GM21390 (cell line): ENCODE data around the gene BMP7.

Source experiments
- ATAC-seq: cut with Tn5 transposase; IDR thresholded peaks from one replicate; pipeline ENCODE4 v1.9.1; 2021; ENCODE audit not compliant: unreplicated experiment

BMP7 gene

DNA sequence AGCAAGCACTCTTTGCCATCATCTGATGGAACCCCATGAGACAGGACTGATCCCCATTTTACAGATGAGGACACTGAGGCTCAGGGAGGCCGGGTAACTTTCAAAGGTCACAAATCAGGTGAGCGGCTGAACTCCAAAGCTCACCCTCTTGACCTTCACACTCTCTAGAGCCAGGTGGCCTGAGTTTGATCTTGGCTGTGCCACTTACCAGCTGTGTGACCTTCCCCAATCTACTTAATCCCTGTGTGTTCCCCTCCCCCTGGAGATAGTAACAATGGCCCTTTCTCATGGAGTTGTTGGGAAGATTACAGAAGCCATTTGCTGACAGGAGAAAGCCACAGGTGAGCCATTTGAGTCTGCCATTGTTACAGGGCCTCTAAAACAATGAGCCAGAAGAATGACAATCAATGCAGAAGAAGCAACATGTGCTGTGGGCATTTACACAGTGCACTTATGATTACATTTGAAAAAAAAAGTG is 34.5 kb downstream of the BMP7 start:
- no peak for ATAC-seq

DNA sequence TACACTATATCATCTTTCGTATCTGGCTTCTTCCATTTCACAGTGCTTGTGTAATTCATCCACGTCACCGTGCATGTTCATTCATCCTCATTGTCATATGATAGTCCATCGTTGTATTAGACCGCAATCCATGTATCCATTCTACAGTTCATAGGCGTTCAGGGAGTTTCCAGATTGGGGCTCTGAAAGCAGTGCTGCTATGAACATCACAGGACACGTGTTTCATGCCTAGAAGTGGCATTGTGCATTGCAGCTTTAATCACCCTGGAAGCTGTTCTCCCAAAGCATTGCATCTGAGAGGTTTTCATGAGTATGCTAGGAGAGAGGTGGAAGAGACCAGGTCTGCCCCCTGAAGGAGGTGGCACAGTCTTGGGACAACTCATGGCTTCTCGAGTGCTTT is 35.3 kb downstream of the BMP7 start:
- ATAC-seq = no peak

DNA sequence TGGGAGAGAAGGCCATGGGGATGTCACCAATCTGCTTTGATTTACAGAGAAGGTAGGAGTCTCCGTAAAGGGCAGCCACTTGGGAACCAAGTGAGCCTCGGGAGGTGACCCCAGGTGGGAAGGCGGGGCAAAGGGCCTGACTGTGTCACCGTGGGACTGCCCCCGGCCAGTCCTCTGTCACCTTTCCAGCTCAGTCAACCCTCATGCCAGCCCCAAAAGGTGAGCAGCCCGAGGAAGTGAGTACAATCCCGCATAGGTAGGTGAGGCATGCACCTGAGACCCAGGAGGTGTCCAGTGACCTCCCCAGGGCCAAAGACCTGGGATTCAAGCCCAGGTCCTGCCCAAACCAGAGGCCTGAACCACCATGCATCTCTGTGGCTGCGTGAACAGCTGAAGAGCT is 36.2 kb downstream of the BMP7 start:
- no peak for ATAC-seq

DNA sequence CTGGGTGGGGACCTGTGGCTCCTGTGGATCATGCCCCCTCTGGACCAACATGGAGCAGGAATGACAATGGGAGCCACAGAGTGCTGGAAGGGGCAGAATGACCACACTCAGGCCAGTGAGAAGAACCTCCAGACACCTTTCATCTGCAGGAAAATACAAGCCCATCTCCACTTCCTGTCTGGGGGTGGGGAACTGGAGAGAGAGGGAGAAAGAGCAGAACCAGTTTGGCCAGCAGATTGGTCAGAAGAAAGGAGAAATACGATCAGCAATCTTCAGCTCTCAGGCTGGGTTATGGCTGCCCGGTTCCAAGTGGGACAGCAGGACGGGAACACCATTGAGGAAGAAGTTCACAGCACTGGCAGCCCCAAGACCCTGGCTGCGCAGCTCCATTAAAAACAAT is 37.0 kb downstream of the BMP7 start:
- ATAC-seq = no peak

DNA sequence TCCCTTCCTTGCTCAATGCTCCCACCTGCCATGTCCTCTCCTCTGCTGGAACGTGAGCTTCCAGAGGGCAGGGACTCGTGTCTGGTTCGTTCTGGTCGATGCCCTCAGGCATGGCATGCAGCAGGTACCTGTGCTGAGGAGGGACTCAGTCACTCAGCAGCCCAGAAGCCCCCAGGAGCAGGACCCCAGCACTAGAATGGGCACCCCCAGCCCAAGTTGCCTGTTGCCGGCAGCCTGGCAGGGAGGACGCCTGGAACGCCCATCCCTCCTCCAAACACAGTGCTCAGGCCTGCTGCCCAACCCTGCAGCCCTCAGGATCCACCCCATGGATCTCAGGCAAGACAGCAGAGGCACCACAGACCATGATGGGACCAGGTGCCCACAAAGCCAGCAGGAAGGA is 40.6 kb downstream of the BMP7 start:
- ATAC-seq = no peak

DNA sequence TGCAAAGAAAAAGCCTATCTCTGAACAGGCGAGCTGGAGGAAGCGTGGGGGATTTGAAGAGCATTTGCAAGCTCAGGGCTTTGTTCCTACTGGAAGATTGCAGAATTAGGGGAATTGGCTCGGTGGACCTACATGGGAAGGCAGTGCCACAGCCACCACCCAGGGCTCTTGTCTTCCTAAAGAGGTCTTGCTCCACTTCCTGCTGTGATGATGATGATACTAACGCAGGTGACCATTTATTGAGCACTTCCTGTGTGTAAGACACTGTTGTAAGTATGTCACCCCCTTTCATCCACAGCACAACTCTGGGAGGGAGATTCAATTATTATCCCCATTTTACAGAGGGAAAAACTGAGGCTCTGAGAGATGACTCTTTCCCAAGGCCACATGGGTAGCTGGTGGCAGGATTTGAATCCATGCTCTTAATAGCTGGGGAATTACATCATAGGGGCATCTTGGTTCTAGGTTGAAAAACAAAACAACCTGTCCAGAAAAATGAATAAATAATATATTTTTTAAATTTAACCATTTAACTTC is 41.2 kb downstream of the BMP7 start:
- ATAC-seq = no peak

DNA sequence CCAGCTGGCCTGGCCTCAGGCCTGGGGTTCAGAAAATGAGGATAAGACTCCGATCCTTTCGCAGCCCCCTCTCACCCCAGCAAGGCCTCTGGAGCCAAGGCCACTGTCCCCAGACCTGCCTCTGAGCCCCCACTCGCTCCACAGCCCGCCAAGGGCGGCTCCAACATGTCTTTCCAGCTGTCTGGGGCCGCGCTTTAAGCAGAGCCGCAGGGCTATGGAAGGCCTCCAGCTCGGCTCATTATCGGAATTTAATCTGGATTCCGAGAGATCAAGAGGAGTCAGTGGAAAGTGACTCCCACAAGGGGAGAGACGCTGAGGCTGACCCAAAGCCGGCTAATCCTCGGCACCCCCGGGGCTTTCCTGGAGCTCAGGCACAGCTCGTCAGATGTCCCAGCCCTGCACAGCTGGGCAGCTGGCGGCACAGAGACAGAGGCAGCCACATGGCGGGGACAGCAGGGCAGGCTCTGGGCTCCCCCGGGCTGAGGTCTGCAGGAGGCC is 41.8 kb downstream of the BMP7 start:
- no peak for ATAC-seq

DNA sequence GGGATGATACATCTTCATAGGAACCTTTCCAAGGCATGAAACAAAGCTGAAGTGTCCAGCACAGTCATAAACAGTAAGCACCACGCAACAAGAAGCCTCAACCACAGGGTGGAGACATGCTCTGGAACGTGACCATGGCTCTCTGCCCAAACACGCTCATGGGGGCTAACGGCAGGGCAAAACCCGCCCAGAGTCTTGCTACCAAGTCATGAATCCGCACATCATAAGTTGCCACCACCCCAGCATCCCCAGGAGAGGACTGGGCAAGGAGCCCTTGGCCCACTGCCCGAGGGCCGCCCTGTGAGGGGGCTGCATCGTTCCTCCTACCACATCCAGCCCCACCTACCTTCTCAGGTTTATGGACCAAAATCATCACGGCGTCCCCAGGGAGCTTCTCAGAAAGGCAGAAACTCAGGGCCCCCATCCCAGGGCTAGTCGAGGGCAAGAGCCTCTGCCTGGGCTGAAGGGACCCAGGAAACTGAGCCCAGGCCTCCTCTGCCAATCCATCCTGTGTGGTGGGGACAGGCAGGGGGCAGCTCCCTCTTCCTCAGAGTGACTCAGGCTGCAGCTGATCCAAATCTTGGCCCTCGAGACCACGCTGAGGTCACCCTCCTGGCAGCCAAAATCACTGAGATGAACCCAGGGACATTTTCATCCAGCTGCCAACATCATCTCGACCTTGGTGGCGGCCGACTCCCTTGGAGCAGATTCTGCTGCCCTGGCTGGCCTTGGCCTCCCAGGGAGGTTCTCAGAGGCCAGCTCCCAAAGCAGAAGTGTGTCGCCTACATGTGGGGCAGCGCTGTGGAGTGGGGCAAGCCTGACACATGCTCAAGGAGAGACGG is 42.6 kb downstream of the BMP7 start:
- no peak for ATAC-seq

DNA sequence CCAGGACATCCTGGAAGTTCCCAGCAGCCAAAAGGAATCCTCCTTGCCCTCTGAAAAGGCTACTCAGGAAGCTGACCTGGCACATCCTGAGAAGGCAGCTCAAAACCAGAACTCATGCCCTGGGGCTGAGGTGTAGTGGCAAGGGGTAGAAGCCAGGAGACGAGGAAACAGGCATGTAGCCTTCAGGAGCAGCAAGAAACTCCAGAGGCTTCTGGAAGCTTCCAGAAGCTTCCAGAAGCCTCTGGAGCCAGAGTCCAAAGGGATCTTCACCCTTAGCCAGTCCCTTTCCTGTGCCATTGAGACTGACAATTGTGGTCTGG is 43.9 kb downstream of the BMP7 start:
- ATAC-seq = no peak

DNA sequence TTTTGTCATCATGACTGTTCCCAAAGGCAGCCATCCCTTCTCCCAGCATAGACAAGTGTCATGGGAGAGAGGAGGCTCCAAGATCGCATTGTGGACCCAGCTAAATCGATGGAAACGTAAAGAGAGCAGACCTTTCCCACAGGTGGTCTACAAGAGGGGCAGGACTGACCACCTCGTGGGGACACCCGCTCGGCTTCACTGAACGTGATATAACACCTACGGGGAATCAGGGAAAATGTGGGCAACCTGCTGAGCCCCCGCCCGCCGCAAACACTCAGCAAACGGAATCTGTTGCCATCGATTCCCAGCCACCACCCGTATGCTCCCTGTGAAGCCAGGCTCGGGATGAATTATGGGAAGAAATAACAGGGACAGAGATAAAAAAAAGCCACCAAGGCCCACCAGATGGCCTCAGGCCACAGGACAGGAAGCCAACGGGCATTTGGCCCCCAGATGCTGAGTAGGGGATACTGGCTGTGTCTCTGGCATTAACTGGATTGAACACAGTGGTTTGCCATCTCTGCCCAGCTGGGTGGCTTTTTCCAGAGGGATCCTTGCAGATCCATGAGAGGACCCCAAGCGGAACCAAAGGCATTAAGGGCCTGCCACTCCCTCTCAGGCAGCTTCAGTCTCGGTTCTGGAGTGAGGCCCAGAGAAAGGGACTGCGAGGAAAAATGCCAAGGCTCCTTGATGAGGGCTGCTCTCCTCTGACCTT is 44.4 kb downstream of the BMP7 start:
- ATAC-seq = no peak

DNA sequence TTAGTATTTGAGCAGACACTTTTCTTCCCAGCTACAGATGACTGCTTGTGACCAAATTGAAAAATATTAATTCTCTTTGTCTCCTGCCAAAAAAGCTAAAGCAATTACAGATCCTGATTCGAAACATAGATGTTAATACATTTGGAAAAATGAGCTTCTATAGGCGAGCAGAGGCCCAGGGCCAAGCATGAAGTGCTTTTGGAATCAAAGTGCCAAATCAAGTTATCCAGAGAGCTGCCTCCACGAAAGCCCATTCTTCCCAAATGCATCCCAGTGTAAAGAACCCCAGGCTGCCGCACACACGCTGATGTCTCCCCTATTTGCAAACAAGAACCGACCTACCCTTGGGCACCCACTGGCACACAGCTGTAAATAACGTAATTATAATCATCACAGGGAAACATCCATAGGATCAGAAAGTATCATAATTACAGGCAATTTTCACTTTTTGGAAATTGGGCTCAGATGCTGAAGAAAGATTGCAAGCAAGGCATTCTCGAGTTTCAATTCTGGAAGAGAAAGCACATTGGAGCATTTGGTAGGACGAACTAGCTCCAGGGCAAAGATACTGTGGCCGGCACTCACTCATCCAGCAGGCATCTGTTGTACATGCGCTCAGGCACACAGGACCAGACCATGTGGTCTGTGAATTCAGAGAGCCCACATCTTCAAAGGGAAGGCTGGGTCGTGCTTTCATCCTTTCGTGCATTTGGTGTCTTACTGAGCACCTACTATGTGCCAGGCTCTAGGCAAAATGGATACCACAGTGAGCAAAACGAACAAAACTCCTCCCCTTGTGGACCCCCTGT is 45.9 kb downstream of the BMP7 start:
- ATAC-seq = no peak

DNA sequence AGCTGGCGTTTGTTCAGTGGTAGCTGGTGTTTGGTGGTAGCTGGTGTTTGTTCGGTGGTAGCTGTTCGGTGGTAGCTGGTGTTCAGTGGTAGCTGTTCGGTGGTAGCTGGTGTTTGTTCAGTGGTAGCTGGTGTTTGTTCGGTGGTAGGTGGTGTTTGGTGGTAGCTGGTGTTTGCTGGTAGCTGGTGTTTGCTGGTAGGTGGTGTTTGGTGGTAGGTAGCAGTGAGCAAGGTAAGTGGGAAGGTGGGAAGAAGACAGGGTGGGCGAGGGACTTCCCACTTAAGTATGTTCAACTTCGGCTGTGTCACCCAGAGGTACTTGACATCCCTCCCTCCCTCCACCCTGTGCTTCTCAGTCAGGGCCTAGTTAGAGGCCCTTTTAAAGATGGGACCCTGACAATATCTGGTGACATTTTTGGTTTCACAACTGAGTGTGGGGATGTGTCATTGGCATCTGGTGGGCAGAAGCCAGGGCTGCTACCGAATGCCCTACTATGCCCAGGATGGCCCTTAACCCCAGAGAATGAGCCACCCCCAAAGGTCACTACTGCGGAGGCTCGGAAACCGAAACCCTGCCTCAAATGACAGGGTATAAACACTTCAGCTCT is 47.3 kb downstream of the BMP7 start:
- ATAC-seq = no peak

DNA sequence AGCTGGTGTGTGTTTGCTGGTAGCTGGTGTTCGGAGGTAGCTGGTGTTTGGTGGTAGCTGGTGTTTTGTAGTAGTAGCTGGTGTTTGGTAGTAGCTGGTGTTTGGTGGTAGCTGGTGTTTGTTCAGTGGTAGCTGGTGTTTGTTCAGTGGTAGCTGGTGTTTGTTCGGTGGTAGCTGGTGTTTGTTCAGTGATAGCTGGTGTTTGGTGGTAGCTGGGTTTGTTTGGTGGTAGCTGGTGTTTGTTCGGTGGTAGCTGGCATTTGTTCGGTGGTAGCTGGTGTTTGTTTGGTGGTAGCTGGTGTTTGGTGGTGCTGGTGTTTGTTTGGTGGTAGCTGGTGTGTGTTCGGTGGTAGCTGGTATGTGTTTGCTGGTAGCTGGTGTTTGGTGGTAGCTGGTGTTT is 48.0 kb downstream of the BMP7 start:
- no peak for ATAC-seq

DNA sequence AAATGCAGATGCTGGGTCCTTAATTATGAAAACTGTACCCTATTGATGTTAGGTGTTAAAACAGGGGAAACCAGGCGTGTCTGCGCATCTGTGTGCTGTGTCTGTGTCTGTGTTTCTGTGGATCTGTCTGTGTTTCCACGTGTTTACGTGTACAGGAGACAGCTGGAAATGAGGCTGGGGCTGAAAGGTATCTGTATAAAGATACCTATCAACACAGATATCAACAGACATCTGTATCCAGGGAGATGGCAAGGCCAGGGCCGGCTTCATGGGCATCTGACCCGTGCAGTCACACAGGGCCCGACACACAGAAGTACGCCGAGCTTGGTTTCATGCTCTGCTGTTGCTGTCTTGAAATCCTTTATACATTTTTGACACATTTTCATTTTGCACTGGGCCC is 48.6 kb downstream of the BMP7 start:
- no peak for ATAC-seq

DNA sequence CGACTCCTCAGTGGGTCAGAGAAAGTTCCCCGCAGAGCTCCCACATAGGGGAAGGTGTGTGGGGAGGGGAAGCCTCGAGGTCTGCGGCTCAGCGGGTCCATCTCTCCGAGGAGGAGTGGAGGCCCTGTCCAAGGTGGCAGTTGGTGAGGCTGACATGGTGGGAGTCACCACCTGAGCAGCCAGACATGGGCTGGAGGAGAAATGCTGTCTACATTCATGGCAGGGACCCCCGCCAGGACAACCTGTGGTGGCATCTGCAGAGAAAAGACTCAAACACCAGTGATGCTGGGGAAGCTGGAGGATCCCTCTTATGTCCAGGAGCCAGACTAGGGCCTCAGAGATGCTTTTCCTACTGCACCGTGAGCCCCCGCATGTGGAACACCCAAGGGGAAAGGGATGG is 49.8 kb downstream of the BMP7 start:
- ATAC-seq = no peak

DNA sequence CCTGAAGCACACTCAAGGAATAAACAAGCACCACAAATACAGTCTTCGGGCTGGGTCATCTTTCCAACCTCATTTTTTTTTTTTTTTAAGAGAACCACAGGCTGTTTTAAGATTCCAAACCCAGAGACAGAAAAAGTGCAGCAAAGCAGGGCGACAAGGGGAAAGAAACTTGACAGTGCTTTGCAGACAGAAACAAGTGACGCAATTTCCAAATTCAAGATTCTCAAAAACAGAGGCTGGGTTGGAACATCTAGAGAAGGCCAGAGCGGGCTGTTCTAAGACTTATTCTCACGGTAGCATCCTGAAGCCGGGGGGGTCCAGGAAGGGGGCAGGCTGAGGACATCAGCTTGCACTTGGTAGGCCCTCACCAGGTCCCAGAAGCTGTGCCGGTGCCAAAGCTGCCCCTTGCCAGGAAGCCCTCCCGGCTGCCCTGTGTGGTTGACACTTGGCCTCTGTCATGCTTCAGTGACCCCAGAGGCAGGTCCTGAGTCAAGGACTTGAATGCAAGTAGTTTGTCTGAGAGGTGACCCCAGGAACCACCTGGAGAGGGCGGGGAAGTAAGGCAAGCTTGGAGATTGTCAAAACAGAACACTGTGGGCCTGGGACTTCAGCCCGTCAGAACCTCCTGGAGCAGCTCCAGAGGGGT is 50.5 kb downstream of the BMP7 start:
- ATAC-seq = no peak

DNA sequence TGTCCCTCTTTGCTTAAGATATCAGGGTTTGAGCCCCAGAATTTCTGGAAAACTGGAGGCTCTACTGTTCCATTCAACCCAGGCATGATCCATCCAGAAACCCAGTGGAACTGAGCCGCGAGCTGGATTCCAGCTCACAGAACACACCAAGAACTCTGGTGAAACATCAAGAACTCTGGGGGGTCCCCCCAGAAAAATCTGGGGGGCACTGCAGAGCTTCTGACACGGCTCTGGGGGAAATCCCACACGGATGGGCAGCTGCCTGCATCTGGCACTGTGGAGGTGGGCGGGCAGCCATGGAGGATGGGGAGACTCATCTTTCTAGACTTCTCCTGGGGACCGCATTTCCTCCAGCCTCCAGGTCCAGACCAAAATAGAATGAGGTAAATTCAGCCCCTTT is 51.0 kb downstream of the BMP7 start:
- ATAC-seq = no peak

DNA sequence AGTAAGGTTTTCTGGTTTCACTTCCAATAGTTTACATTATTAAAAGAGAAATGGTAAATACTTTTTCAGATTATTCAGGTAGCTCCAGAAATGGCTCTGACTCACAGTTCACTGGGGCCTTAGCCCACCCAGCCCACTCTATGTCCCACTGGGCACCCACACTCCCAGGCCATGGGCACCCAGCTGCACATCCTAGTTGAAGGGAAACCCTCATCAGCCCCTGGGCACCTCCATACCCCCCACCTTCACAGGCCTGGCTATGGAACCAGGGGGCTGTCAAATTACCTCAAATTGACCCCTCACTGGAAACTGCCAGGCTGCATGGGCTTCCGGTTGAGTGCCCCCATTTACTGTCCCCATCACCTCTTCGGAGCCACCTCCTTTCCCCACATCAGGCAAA is 51.5 kb downstream of the BMP7 start:
- no peak for ATAC-seq

DNA sequence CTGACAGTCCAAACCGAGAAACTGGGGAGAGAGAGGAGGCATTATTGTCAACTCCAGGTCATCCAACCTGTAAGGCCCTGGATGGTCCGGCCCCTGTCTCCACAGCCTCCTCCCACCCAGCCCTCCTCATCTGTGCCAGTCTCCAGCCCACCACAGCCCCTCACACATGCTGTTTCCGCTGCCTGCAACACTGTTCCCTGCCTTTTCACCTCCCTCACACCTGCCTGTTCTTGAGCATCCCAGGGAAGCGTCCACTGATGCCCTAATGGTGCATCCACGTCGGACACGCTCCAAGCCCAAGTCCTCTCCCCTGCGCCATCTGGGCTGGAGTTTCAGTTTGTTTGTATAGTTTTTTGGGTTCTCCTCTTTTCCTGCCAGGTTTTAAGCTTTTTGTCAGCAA is 52.0 kb downstream of the BMP7 start:
- ATAC-seq = no peak

DNA sequence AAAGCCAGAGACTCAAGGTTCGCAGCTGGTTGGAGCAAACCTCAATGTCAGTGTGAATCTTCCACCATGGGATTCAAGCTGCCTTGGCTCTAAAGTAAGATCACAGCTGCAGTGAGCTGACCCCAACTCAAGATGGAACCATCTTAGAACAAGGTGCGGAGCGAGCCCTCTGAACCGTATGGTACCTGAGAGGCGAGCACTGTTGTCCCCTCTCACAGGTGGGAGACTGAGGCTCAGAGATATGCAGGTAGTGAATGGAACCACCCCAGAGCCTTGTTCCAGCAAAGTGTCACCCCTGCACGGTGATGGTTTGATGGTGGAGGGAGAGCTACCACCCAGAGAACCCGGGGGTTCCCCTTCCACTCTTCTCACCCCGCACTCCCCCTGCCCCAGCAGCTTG is 52.5 kb downstream of the BMP7 start:
- ATAC-seq = no peak
